Fibroblast of lung (primary cell): Measurements from ENCODE around the gene ADAMTS16. TPM values are rescaled to one million over a fixed set of nuclear protein-coding genes. Genes with fewer than 3 reads are reported as not detected.

ENCODE experiments used
- DNase-seq, 2 donors: peaks; one replicate each; pipeline versions ENCODE4 v3.0.0 to v3.0.0-alpha.2; 2010; ENCODE audit warnings: low read depth in 2 of 2
- H2AFZ ChIP-seq: 2 replicates; pipeline ENCODE4 v1.5.1; 2012; ENCODE audit warnings: low read length, control low read depth, inconsistent platforms
- H3K27ac ChIP-seq: 2 replicates; pipeline ENCODE4 v1.5.1; 2011; ENCODE audit warnings: low read length, control low read depth; ENCODE audit not compliant: insufficient read depth
- H3K27me3 ChIP-seq: 2 replicates; pipeline ENCODE4 v1.5.1; 2011; ENCODE audit warnings: mild to moderate bottlenecking, low read length; ENCODE audit not compliant: control insufficient read depth, insufficient read depth
- H3K36me3 ChIP-seq: 2 replicates; pipeline ENCODE4 v1.5.1; 2011; ENCODE audit warnings: low read length; ENCODE audit not compliant: control insufficient read depth, insufficient read depth
- H3K4me1 ChIP-seq: 2 replicates; pipeline ENCODE4 v1.5.1; 2011; ENCODE audit warnings: low read length; ENCODE audit not compliant: control insufficient read depth, insufficient read depth; ENCODE audit errors: extremely low read depth
- H3K4me2 ChIP-seq: 2 replicates; pipeline ENCODE4 v1.5.1; 2011; ENCODE audit warnings: low read length, control low read depth; ENCODE audit not compliant: insufficient read depth; ENCODE audit errors: extremely low read depth
- H3K4me3 ChIP-seq, 4 experiments: fragments of 200-600 bp in 1 of 4; sonication (generic) in 1 of 4; replicated peaks in 1 of 4; 2 replicates each; pipeline ENCODE4 v1.5.1; 2011 to 2016; ENCODE audit warnings: low read length in 4 of 4, low read depth in 3 of 4, mild to moderate bottlenecking in 3 of 4, control low read depth in 2 of 4, inconsistent platforms in 1 of 4, mixed read lengths in 1 of 4; ENCODE audit not compliant: insufficient read depth in 1 of 4; ENCODE audit errors: control extremely low read depth in 1 of 4
- H3K79me2 ChIP-seq: 2 replicates; pipeline ENCODE4 v1.5.1; 2012; ENCODE audit warnings: mild to moderate bottlenecking, low read length, inconsistent platforms; ENCODE audit not compliant: control insufficient read depth, insufficient read depth
- H3K9ac ChIP-seq: 2 replicates; pipeline ENCODE4 v1.5.1; 2011; ENCODE audit warnings: mild to moderate bottlenecking, low read length, control low read depth; ENCODE audit not compliant: insufficient read depth
- H3K9me3 ChIP-seq: 2 replicates; pipeline ENCODE4 v1.5.1; 2012; ENCODE audit warnings: low read depth, low read length; ENCODE audit not compliant: control insufficient read depth, insufficient read depth
- H4K20me1 ChIP-seq: 2 replicates; pipeline ENCODE4 v1.5.1; 2011; ENCODE audit warnings: low read length; ENCODE audit not compliant: control insufficient read depth, insufficient read depth; ENCODE audit errors: extremely low read depth
- CTCF ChIP-seq, 2 donors: IDR thresholded peaks in 1 of 2; conservative IDR thresholded peaks in 1 of 2; 1 replicate in 1 of 2; 2 replicates in 1 of 2; pipeline ENCODE4 v1.5.1; 2011 to 2012; ENCODE audit warnings: low read length in 2 of 2, control low read depth in 1 of 2, inconsistent platforms in 1 of 2, low read depth in 1 of 2, mild to moderate bottlenecking in 1 of 2
- EZH2 ChIP-seq: IDR thresholded peaks from 2 replicates; pipeline ENCODE4 v1.5.1; 2012; ENCODE audit warnings: low read length, control low read depth, mild to moderate bottlenecking; ENCODE audit errors: missing control alignments
- polyA plus RNA-seq, 2 donors: library from polyadenylated mRNA; depleted of rRNA in 1 of 2; stranded (reverse) in 1 of 2; unstranded in 1 of 2; fragments of >200 nt; gene quantifications; 2 replicates each; pipeline ENCODE4 v1.2.1, GENCODE V29; 2011 to 2012; ENCODE audit warnings: missing spikeins in 1 of 2
- total RNA-seq: library from RNA; depleted of rRNA; stranded (reverse); fragments of >200 nt; gene quantifications from 2 replicates; pipeline ENCODE4 v1.2.1, GENCODE V29; 2014

Gene ADAMTS16
- total and polyA plus RNA-seq, 2 donors (not counting 1 experiment from before 2014, with no cell fraction given), result 0.06 to 0.17 TPM

- H3K4me2 ChIP-seq, result no peak overlapping the region
- no peak overlapping the region for H3K9ac ChIP-seq
- H3K36me3 ChIP-seq, result no peaks in the 10 kb centered on the region
- TF ChIP-seq CTCF (conservative IDR thresholded peaks at IDR 0.05 in 1 of 2, IDR thresholded peaks at IDR 0.05 in 1 of 2; ENCODE audit: low read depth in 1 of 2, low read length in 2 of 2) (no peak), EZH2 (no peak)
- no peaks in the 10 kb centered on the region for H3K9me3 ChIP-seq
- no peaks in the 10 kb centered on the region for H3K4me1 ChIP-seq
- no peaks in the 10 kb centered on the region for H3K27me3 ChIP-seq
- no peak overlapping the region for H3K4me3 ChIP-seq
- no peak overlapping the region for H3K27ac ChIP-seq
- no peak overlapping the region for H2AFZ ChIP-seq
- H4K20me1 ChIP-seq, result no peaks in the 10 kb centered on the region
- DNase-seq, result no peak
- H3K79me2 ChIP-seq, result no peaks in the 10 kb centered on the region
These were observed 19.4 kb downstream of the ADAMTS16 start for GRCh38 chr5:5159282-5160103.

GRCh38 chr5:5164163-5164562 lies 24.0 kb downstream of the ADAMTS16 start:
- no peak overlapping the region for H3K4me3 ChIP-seq
- H3K9me3 ChIP-seq, result no peaks in the 10 kb centered on the region
- no peaks in the 10 kb centered on the region for H4K20me1 ChIP-seq
- TF ChIP-seq EZH2 (no peak), CTCF (conservative IDR thresholded peaks at IDR 0.05 in 1 of 2, IDR thresholded peaks at IDR 0.05 in 1 of 2; ENCODE audit: low read depth in 1 of 2, low read length in 2 of 2) (no peak)
- H3K36me3 ChIP-seq, result no peaks in the 10 kb centered on the region
- peak in 1 of 2 donors; percentile 87 for DNase-seq
- no peaks in the 10 kb centered on the region for H3K27me3 ChIP-seq
- H3K4me2 ChIP-seq, result no peak overlapping the region
- no peaks in the 10 kb centered on the region for H3K4me1 ChIP-seq
- H3K27ac ChIP-seq, result no peak overlapping the region
- no peak overlapping the region for H3K9ac ChIP-seq
- H2AFZ ChIP-seq, result no peak overlapping the region
- H3K79me2 ChIP-seq, result no peaks in the 10 kb centered on the region

- Histone ChIP-seq H3K27me3 (no peaks in the 10 kb centered on the region), H3K4me3 (no peak overlapping the region), H3K4me2 (no peak overlapping the region), H3K36me3 (no peaks in the 10 kb centered on the region), H3K4me1 (no peaks in the 10 kb centered on the region), H3K9ac (no peak overlapping the region), H2AFZ (no peak overlapping the region), H3K27ac (no peak overlapping the region), H4K20me1 (no peaks in the 10 kb centered on the region), H3K79me2 (no peaks in the 10 kb centered on the region), H3K9me3 (no peaks in the 10 kb centered on the region)
- DNase-seq, result peak in 1 of 2 donors; percentile 69
- no peak for TF ChIP-seq CTCF (conservative IDR thresholded peaks at IDR 0.05 in 1 of 2, IDR thresholded peaks at IDR 0.05 in 1 of 2; ENCODE audit: low read depth in 1 of 2, low read length in 2 of 2)
- no peak for TF ChIP-seq EZH2
These were observed 25.4 kb downstream of the ADAMTS16 start for GRCh38 chr5:5165541-5166002.
